Caco-2 (cell line): ENCODE results near the gene PLCB1. TPM values are rescaled to one million over a fixed set of nuclear protein-coding genes. Genes with fewer than 3 reads are reported as not detected.

Experiments used
- BruUV-seq: library from RNA; stranded (reverse); fragments of 400-500 nt; replicated peaks from 2 replicates; lab custom pipeline; 2021; lab: Mats Ljungman, UMichigan
- CTCF ChIA-PET: fragments of 300-600 bp; sonication (Branson Sonifier 250); formaldehyde crosslinking; loops from one replicate; lab custom pipeline; 2022; ENCODE audit warnings: antibody characterized with exemption; lab: Charles Lee
- POLR2A ChIA-PET: fragments of 300-600 bp; sonication (Branson Sonifier 250); formaldehyde crosslinking; loops from one replicate; lab custom pipeline; 2022; ENCODE audit warnings: antibody characterized with exemption; lab: Charles Lee
- DNase-seq, 2 experiments: peaks; one replicate each; pipeline versions ENCODE4 v3.0.0 to v3.0.0-alpha.2; 2020 to 2022
- H3K27me3 ChIP-seq: replicated peaks from 2 replicates; pipeline ENCODE4 v1.6.0; 2011; ENCODE audit warnings: low read length; ENCODE audit not compliant: control insufficient read depth, insufficient read depth
- H3K36me3 ChIP-seq: 2 replicates; pipeline ENCODE4 v1.5.1; 2011; ENCODE audit warnings: low read length; ENCODE audit not compliant: control insufficient read depth, insufficient read depth
- H3K4me1 ChIP-seq: fragments of 250-450 bp; sonication (Bioruptor Pico); 2 replicates; pipeline ENCODE4 v1.5.1; 2020; ENCODE audit warnings: mild to moderate bottlenecking
- H3K4me3 ChIP-seq: 2 replicates; pipeline ENCODE4 v1.5.1; 2011; ENCODE audit warnings: low read depth, mild to moderate bottlenecking, control low read depth, low read length
- H3K9me3 ChIP-seq: fragments of 250-450 bp; sonication (Bioruptor Pico); 2 replicates; pipeline ENCODE4 v1.5.1; 2020; ENCODE audit warnings: mild to moderate bottlenecking, moderate library complexity
- H3K27ac Mint-ChIP-seq: one replicate; pipeline ENCODE4 v1.8.0; 2022; ENCODE audit warnings: mixed read lengths; ENCODE audit not compliant: unreplicated experiment
- H3K27me3 Mint-ChIP-seq: one replicate; pipeline ENCODE4 v1.8.0; 2022; ENCODE audit warnings: mixed read lengths; ENCODE audit not compliant: insufficient read depth, unreplicated experiment
- H3K36me3 Mint-ChIP-seq: one replicate; pipeline ENCODE4 v1.8.0; 2022; ENCODE audit warnings: mild to moderate bottlenecking, mixed read lengths; ENCODE audit not compliant: insufficient read depth, unreplicated experiment
- H3K4me1 Mint-ChIP-seq: one replicate; pipeline ENCODE4 v1.8.0; 2022; ENCODE audit warnings: low read depth, mixed read lengths; ENCODE audit not compliant: unreplicated experiment
- H3K4me3 Mint-ChIP-seq: one replicate; pipeline ENCODE4 v1.8.0; 2022; ENCODE audit warnings: mild to moderate bottlenecking, moderate library complexity, mixed read lengths; ENCODE audit not compliant: unreplicated experiment
- H3K9me3 Mint-ChIP-seq: one replicate; pipeline ENCODE4 v1.8.0; 2022; ENCODE audit warnings: mixed read lengths; ENCODE audit not compliant: unreplicated experiment
- CTCF ChIP-seq, 2 experiments: fragments of 200-600 bp in 1 of 2; IDR thresholded peaks; 1 replicate in 1 of 2; 2 replicates in 1 of 2; pipeline versions ENCODE4 v1.5.1 to v1.8.0; 2011 to 2022; ENCODE audit warnings: antibody characterized with exemption in 1 of 2, control low read depth in 1 of 2, inconsistent platforms in 1 of 2, low read depth in 1 of 2, low read length in 1 of 2, mild to moderate bottlenecking in 1 of 2, moderate library complexity in 1 of 2; ENCODE audit not compliant: insufficient read depth in 1 of 2, severe bottlenecking in 1 of 2, unreplicated experiment in 1 of 2
- intact Hi-C: fragments of 100-400 bp; cut with micrococcal nuclease; formaldehyde crosslinking; loops from one replicate; pipeline ENCODE4 v1.10.0; 2022; ENCODE audit not compliant: unreplicated experiment
- total RNA-seq: library from RNA; stranded (reverse); gene quantifications from 2 replicates; pipeline ENCODE4 v1.2.3, GENCODE V29; 2022

PLCB1 gene
- total RNA-seq, 1 experiment from 2014 or later: 105 TPM

GRCh38 chr20:8777911-8778310 lies 645.8 kb downstream of the PLCB1 start:
- H3K9me3 ChIP-seq: no peaks in the 10 kb centered on the region
- DNase-seq: no peak
- H3K4me1 ChIP-seq: no peaks in the 10 kb centered on the region
- no peak for TF ChIP-seq CTCF (IDR thresholded peaks at IDR 0.05; ENCODE audit: insufficient read depth in 1 of 2, low read depth in 1 of 2, low read length in 1 of 2, severe bottlenecking in 1 of 2, unreplicated experiment in 1 of 2)
- ChIA-PET CTCF (no interaction called here), POLR2A (no interaction called here)
- H3K4me3 ChIP-seq: no peak overlapping the region
- H3K27ac Mint-ChIP-seq: no peak overlapping the region
- no peak overlapping the region for H3K4me3 Mint-ChIP-seq
- H3K36me3 ChIP-seq: no peaks in the 10 kb centered on the region
- H3K27me3 ChIP-seq: no peaks in the 10 kb centered on the region
- H3K27me3 Mint-ChIP-seq: no peaks in the 10 kb centered on the region
- H3K36me3 Mint-ChIP-seq: peaks cover 21% of the 10 kb centered on the region
- intact Hi-C loops: no loop called here
- H3K9me3 Mint-ChIP-seq: no peaks in the 10 kb centered on the region
- no TSS peak for BruUV-seq
- H3K4me1 Mint-ChIP-seq: no peaks in the 10 kb centered on the region

- CTCF ChIA-PET: no interaction called here
- H3K9me3 Mint-ChIP-seq: no peaks in the 10 kb centered on the region
- no peak for DNase-seq
- POLR2A ChIA-PET: no interaction called here
- H3K36me3 Mint-ChIP-seq: peaks cover 21% of the 10 kb centered on the region
- no peaks in the 10 kb centered on the region for H3K4me1 ChIP-seq
- no peak for TF ChIP-seq CTCF (IDR thresholded peaks at IDR 0.05; ENCODE audit: insufficient read depth in 1 of 2, low read depth in 1 of 2, low read length in 1 of 2, severe bottlenecking in 1 of 2, unreplicated experiment in 1 of 2)
- no peaks in the 10 kb centered on the region for H3K36me3 ChIP-seq
- BruUV-seq: no TSS peak
- no peak overlapping the region for H3K27ac Mint-ChIP-seq
- H3K27me3 Mint-ChIP-seq: no peaks in the 10 kb centered on the region
- intact Hi-C loops: no loop called here
- no peaks in the 10 kb centered on the region for H3K27me3 ChIP-seq
- H3K9me3 ChIP-seq: no peaks in the 10 kb centered on the region
- H3K4me3 Mint-ChIP-seq: no peak overlapping the region
- no peaks in the 10 kb centered on the region for H3K4me1 Mint-ChIP-seq
- no peak overlapping the region for H3K4me3 ChIP-seq
These were observed 646.3 kb downstream of the PLCB1 start for GRCh38 chr20:8778387-8778786.

GRCh38 chr20:8780915-8781314 lies 648.8 kb downstream of the PLCB1 start:
- intact Hi-C loops: no loop called here
- no peak for DNase-seq
- no TSS peak for BruUV-seq
- Mint-ChIP-seq H3K4me1 (peaks cover 6% of the 10 kb centered on the region), H3K27me3 (no peaks in the 10 kb centered on the region), H3K9me3 (no peaks in the 10 kb centered on the region), H3K36me3 (peaks cover 14% of the 10 kb centered on the region), H3K27ac (no peak overlapping the region), H3K4me3 (no peak overlapping the region)
- H3K27me3 ChIP-seq: no peaks in the 10 kb centered on the region
- no peak overlapping the region for H3K4me3 ChIP-seq
- no peaks in the 10 kb centered on the region for H3K9me3 ChIP-seq
- H3K4me1 ChIP-seq: no peaks in the 10 kb centered on the region
- no peaks in the 10 kb centered on the region for H3K36me3 ChIP-seq
- TF ChIP-seq CTCF (IDR thresholded peaks at IDR 0.05; ENCODE audit: insufficient read depth in 1 of 2, low read depth in 1 of 2, low read length in 1 of 2, severe bottlenecking in 1 of 2, unreplicated experiment in 1 of 2): no peak
- POLR2A ChIA-PET: no interaction called here
- CTCF ChIA-PET: no interaction called here
